NCI-H2227 (cell line): ENCODE results near the gene ARHGEF25.

Experiments used
- DNase-seq: peaks from one replicate; lab custom pipeline; 2025; ENCODE audit not compliant: unreplicated experiment; lab: John Stamatoyannopoulos, UW

ARHGEF25 gene

GRCh38 chr12:57621497-57622292 lies 10.5 kb downstream of the ARHGEF25 start:
- DNase-seq: peak; percentile 56

DNA sequence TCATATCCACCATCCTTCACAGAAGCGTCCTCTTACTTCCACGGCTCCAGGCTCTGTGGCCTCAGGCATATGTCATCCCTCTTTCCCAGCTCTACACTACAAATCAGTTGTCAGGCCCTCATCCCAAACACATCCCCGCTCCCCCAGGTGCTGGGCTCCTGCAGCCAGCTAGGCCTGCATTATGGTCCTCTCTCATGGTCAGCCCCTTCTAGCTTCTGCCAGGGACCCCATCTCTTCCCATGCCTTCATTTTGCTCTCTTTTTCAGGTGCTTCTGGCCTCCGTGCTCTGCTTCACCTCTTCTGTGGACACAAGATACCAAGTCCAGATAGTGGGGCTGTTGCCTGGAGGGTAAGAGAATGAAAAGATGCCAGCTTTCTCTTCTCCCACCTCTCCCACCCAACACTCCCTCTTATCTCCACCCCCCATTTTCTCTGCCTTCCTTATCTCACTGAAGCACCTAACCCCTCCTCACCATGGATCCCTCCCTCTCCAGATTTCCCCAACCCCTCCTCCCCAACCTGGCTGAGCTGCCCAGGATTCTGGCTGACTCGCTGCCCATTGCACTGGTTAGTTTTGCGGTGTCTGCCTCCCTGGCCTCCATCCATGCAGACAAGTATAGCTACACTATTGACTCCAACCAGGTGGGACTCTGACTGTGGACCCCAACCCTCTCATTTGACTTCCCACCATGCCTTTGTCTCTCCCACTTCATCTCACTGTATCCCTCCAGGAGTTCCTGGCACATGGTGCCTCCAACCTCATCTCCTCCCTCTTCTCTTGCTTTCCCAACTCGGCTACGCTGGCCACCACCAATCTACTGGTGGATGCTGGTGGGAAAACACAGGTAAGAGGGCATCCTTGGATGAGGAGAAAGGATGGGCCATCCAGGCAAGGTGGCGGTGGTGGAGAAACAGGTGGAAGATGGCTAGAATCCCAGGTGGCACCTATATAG lies 11.3 kb downstream of the ARHGEF25 start:
- no peak for DNase-seq

- no peak for DNase-seq
Measured at GRCh38 chr12:57623385-57623784, 12.2 kb downstream of the ARHGEF25 start.

DNA sequence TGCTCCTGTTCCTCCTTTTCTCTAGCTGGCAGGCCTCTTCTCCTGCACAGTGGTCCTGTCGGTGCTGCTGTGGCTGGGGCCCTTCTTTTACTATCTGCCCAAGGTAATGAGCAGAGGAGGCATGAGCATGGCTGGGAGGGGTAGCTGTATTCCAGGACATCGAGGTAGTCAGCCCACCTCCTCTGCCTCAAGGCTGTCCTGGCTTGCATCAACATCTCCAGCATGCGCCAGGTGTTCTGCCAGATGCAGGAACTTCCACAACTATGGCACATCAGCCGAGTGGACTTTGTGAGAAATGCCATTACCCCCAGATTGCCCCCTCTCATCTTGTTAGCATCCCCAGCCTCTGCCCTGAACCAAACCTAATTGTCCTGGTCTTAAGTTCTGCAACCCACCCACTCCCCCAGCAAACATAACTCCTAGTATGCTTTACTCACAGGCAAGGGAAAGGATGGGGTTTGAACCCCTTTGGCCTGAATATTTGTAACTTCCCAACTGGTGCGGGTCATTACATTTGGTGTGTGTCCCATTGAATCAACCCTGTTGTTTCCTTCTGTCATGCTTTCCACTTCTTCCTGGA lies 12.7 kb downstream of the ARHGEF25 start:
- DNase-seq: no peak

DNA sequence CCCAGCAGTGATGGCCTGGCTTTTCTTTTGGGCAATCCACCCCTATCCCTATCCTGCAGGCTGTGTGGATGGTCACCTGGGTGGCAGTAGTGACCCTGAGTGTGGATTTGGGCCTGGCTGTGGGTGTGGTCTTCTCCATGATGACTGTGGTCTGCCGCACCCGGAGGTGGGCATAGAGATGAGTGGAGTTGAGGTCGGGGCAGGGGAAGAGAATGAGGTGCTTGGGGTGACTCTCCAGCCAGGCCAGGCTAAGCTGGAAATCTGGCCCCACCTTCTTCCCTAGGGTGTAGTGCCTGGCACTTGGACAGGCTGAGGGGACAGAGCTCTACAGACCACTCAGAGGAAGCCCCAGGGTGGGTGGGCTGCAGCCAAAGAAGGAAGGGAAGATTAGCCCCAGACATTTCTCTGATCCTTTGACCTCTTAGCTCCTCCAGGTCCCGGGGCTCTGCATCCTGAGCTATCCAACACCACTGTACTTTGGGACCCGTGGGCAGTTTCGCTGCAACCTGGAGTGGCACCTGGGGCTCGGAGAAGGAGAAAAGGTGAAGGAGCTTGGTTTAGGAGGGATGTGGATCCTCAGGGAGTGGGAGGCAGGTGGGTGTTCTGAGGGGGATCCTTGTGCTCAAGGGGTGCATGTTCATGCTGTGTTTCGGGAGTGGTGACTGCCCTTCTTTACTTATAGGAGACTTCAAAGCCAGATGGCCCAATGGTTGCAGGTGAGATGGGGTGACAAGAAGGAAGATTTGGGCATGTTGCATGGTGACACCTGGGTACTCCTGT lies 13.4 kb downstream of the ARHGEF25 start:
- no peak for DNase-seq

GRCh38 chr12:57625261-57626032 lies 14.2 kb downstream of the ARHGEF25 start:
- no peak for DNase-seq

DNA sequence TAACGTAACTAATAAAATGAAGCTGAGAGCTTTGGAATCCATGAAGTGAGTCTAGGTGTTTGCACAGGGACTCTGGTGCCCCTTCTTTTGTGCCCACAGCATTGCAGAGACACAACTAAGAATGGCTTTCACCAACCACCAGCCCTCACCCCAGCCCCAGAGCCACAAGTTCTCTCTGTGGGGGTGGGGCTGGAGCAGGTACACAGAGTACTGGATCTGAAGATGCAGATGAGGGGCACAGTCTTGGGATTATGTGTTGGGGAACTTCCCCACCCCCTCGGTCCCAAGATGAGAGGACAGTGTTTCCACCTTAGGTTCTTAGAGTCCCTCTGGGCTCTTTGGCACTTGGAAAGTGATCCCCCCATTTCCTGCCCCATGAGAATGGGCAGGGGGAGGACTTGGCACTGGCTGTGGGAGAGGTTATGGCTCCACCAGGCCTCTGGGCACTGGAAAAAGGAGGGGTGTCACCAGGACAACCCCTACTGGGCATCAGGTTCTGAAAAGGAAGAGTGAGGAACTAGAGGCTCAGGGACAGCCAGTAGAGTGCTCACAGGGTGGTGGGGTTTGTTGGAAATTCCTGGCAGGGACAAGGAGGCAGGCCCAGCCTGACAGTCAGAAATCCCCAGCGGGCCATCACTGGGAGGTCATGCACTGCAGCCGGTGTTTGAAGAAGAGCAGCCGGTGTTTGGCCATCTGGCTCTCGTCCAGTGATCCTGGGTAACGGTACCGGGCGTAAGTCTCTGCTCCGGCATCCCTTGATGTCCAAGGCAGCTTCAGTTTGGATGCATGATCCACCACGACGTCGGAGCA lies 15.1 kb downstream of the ARHGEF25 start:
- DNase-seq: no peak

DNA sequence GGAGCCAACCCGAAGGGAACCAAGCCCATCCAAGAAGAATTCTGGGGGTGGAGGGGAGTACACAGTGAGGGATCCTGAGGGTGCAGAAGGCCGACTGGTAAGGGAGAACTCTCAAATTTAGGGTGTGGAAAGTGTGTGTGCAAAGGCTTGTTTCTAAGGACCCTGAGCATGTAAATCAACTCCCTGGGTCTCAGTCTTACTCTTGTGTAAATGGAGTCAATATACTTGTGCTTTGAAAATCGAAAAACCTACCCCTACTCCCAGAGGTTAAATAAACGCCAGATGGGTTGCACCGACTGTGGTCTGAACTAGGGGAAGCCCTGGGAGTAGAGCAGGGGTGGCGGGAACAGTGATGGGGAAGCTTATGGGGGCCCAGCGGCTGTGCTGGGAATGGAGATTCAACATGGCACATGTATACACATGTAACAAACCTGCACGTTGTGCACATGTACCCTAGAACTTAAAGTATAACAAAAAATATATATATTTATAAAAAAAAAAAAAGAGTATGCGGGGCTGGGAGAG lies 15.7 kb downstream of the ARHGEF25 start:
- no peak for DNase-seq

DNA sequence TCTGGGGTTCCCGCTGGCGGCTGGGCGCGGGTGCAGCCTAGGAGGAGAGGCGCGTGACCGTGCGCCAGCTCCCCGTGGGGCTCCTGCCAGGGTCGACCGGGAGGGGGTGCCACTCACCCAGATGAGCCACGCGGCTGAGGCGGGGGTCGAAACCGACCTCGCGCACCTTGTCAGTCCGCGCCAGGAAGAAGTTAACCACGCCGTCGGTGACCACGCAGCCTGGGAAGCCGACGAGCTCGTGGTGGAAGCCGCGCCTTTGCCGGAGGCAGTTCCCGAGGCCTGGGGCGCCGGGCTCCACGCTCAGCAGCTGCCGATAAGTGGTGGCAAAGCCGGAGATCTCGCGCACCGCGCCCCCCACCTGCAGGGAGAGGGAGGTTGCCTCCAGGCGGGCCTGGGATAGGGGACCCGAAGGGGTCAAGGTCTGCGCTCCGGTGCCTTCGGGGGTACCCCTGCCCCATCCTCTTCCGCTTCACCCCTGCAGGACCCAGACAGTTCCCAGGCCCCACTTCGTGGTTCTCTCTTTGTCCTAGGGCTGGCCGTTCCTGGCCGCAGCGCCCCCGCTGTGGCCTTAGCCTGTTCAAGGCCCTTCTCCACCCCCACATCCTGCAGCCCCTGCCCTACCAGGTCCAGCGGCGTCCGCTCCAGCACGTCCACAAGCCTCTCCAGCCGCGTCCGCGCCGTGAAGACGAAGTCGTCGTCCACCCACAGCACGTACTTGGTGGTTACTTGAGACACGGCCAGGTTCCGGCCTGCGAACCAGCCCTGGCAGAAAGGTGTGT lies 16.5 kb downstream of the ARHGEF25 start:
- DNase-seq: no peak

DNA sequence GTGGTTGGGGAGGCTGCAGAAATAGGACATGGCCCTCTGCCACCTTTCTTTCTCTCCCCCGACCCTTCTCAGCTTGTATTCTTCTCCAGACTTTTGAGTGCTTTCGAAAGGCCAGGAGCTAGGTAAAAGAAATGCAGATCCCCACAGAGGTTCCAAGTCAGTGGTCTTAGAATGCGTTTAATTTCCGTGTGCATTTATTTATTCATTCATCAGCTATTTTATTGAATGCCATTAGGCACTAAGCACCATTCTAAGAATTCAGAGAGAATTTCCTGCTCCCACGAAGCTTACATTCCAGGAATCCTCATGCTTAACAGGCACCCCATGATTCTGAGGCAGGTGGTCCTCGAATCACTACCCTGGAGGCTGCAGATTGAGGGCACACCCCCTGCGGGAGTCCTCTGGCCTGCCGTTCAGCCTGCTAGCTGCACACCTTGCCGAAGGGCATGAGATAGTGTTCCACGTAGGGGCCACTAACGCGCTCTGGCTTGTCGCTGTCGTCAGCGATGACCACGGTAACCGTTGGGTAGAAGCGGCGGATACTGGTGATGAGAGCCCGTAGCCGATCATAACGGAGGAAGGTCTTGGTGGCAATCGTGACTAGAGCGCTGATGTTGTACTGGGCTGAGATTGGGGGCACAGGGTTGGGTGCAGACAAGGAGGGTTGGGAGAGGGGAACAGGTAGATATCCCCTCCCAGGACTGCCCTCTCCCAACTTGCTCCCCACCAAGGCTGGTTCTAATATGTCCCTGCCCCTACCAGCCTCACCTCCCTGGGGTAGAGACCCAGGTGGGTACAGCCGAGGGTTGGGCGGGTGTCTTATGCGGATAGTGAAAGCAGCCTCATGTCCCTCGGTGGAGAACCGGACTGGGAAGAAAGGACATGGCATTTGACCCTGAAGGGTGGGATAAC lies 17.3 kb downstream of the ARHGEF25 start:
- no peak for DNase-seq

- DNase-seq: no peak
Measured at GRCh38 chr12:57629897-57630471, 18.7 kb downstream of the ARHGEF25 start.

- DNase-seq: no peak
Measured at GRCh38 chr12:57630891-57631433, 19.7 kb downstream of the ARHGEF25 start.

DNA sequence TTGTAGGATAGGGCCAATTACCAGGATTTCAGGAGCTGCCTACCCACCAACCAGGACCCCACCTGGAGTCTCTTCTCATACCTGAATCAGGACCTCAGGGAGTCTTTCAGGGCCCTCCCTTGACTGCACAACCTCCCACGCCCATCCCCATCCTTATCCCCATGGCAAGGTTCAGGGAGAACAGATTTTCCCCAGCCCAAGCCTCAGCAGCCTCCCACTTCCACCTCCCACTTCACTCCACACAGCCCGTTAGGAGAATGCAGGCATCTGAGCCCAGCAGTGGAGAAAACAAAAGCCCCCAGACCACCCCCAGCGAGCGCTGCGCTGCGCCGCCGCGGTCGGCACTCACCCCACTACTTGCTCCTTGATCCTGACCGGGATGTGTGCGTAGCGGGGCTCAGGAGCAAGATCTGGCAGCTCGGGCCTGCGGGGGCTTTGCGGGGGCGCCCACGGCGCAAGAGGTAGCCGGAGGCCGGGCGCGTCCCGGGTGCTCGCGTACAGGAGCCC lies 20.4 kb downstream of the ARHGEF25 start:
- DNase-seq: peak; percentile 33

GRCh38 chr12:57632073-57632957 lies 21.1 kb downstream of the ARHGEF25 start:
- peak; percentile 59 for DNase-seq
